Esophagus squamous epithelium (tissue), 4 donors: ENCODE results near the gene SAE1.

Source experiments
- CTCF ChIP-seq, 6 experiments: fragments of 450-650 bp in 4 of 6; fragments of 200-600 bp in 2 of 6; sonication (generic) in 2 of 6; IDR thresholded peaks; one replicate each; pipeline ENCODE4 v1.5.1; 2016 to 2019; ENCODE audit warnings: antibody characterized with exemption in 6 of 6, mild to moderate bottlenecking in 4 of 6, moderate library complexity in 4 of 6
- POLR2A ChIP-seq, 4 donors: fragments of 450-650 bp; IDR thresholded peaks; one replicate each; pipeline ENCODE4 v1.6.1; 2017; ENCODE audit warnings: antibody characterized with exemption in 4 of 4, mild to moderate bottlenecking in 4 of 4, moderate library complexity in 3 of 4

GRCh38 chr19:47195434-47195833 lies 64.8 kb downstream of the SAE1 start:
- TF ChIP-seq CTCF (IDR thresholded peaks at IDR 0.05) = no peak
- no peak for TF ChIP-seq POLR2A (IDR thresholded peaks at IDR 0.05)
